Measurements from ENCODE around the gene GTF3C2. TPM values are rescaled to one million over a fixed set of nuclear protein-coding genes. Genes with fewer than 3 reads are reported as not detected.

GTF3C2 gene
- total RNA-seq, 6 donors from 2014 or later: 43.9 to 104 (median 48.9) TPM

- TF ChIP-seq CTCF (IDR thresholded peaks at IDR 0.05): no peak
- no peak for TF ChIP-seq POLR2AphosphoS5 (IDR thresholded peaks at IDR 0.05)
- no peak for TF ChIP-seq EP300 (IDR thresholded peaks at IDR 0.05)
- TF ChIP-seq POLR2A (IDR thresholded peaks at IDR 0.05): no peak
- WGBS, 2 donors: 80 to 81% methylated on average over 8 of the region's 8 CpGs
- no peaks in the 10 kb centered on the region for H3K4me1 ChIP-seq
- no peak overlapping the region for H3K27ac ChIP-seq
- H3K36me3 ChIP-seq: no peaks in the 10 kb centered on the region
- no peak overlapping the region for H3K4me3 ChIP-seq
- H3K27me3 ChIP-seq: no peaks in the 10 kb centered on the region
- no peak for ATAC-seq (ENCODE audit: low FRiP score in 2 of 2)
- H3K9me3 ChIP-seq: no peaks in the 10 kb centered on the region
- DNase-seq: no peak
These were observed 61.6 kb downstream of the GTF3C2 start for GRCh38 chr2:27294928-27295327.

DNA sequence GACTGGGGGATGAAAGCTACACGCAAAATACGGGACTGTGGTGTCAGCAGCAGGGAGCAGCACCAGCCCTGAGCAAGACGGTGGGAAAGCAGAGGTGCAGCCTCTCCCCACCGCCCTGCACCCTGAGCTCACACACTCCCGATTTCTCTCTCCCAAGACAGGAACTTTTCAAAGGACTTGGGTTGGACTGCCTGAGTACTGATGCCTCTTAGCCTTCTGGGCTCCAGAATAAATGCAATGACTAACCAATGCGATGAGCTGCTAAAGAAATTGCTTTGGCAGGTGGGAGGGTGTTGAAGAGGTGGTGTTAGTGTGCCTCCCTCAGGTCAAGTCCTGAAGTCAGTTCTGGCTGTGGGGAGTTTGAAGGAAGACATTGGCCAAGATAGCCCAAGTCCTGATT is 64.7 kb downstream of the GTF3C2 start:
- H3K27me3 ChIP-seq: no peaks in the 10 kb centered on the region
- no peaks in the 10 kb centered on the region for H3K36me3 ChIP-seq
- peak in 1 of 2 donors; percentile 28 for ATAC-seq (ENCODE audit: low FRiP score in 2 of 2)
- TF ChIP-seq CTCF (IDR thresholded peaks at IDR 0.05) (no peak), EP300 (IDR thresholded peaks at IDR 0.05) (no peak), POLR2A (IDR thresholded peaks at IDR 0.05) (no peak), POLR2AphosphoS5 (IDR thresholded peaks at IDR 0.05) (no peak)
- H3K9me3 ChIP-seq: no peaks in the 10 kb centered on the region
- 66 to 80% methylated on average over 6 of the region's 6 CpGs for WGBS, 2 donors
- DNase-seq: no peak
- H3K4me1 ChIP-seq: no peaks in the 10 kb centered on the region
- no peak overlapping the region for H3K4me3 ChIP-seq
- H3K27ac ChIP-seq: no peak overlapping the region

- H3K9me3 ChIP-seq: no peaks in the 10 kb centered on the region
- no peak overlapping the region for H3K27ac ChIP-seq
- TF ChIP-seq EP300 (IDR thresholded peaks at IDR 0.05): no peak
- no peak for TF ChIP-seq CTCF (IDR thresholded peaks at IDR 0.05)
- TF ChIP-seq POLR2AphosphoS5 (IDR thresholded peaks at IDR 0.05): no peak
- H3K4me1 ChIP-seq: no peaks in the 10 kb centered on the region
- no peak overlapping the region for H3K4me3 ChIP-seq
- no peaks in the 10 kb centered on the region for H3K36me3 ChIP-seq
- 67 to 81% methylated on average over 5 of the region's 5 CpGs for WGBS, 2 donors
- DNase-seq (no peak), ATAC-seq (ENCODE audit: low FRiP score in 2 of 2) (no peak)
- no peaks in the 10 kb centered on the region for H3K27me3 ChIP-seq
These were observed 66.0 kb downstream of the GTF3C2 start for GRCh38 chr2:27290549-27290948.

DNA sequence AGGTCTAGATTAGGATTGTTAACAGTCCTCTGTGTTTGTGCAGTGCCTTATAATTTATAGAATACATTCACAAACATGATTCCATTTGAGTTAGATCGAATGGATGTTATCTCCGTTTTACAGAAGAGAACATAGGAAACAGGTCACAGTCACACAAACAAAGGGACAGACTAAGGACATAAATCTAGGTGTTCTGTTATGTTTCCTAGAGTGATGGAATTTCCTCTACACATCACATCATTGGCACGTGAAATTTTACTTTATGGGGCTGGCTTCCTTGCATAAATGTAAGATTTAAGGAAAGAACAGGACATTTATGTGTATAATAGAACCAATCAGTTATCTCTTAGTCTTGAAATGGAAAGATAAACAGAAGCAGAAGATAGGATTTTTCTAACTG is 68.0 kb downstream of the GTF3C2 start:
- ATAC-seq (ENCODE audit: low FRiP score in 2 of 2) (no peak), DNase-seq (no peak)
- 26 to 41% methylated on average over 3 of the region's 3 CpGs for WGBS, 2 donors
- no peaks in the 10 kb centered on the region for H3K27me3 ChIP-seq
- no peaks in the 10 kb centered on the region for H3K36me3 ChIP-seq
- H3K4me3 ChIP-seq: no peak overlapping the region
- no peak overlapping the region for H3K27ac ChIP-seq
- no peaks in the 10 kb centered on the region for H3K4me1 ChIP-seq
- no peak for TF ChIP-seq POLR2A (IDR thresholded peaks at IDR 0.05)
- no peak for TF ChIP-seq POLR2AphosphoS5 (IDR thresholded peaks at IDR 0.05)
- TF ChIP-seq CTCF (IDR thresholded peaks at IDR 0.05): no peak
- peak in 1 of 4 donors; percentile 15 for TF ChIP-seq EP300 (IDR thresholded peaks at IDR 0.05)
- no peaks in the 10 kb centered on the region for H3K9me3 ChIP-seq

DNA sequence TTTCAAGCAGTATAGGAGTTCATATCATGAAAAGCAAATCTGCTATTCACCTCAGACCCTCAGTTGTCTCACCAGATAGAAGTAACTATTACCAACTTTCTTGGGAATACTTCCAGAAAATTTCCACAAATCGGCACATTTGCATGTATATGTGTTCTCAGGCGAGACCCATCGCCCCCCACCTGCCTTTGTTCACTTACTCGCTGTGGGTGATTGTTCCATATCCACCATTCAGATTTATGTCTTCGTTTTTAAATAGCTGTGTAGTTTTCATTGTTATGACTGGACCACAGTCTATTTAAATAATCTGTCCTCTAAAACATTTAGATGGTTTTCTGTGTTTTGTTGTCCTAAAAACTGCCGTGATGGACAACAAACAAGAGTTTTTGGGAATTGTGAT is 71.1 kb downstream of the GTF3C2 start:
- no peak for ATAC-seq (ENCODE audit: low FRiP score in 2 of 2)
- WGBS, 2 donors: 86% methylated on average over 6 of the region's 6 CpGs
- Histone ChIP-seq H3K27me3 (no peaks in the 10 kb centered on the region), H3K4me1 (no peaks in the 10 kb centered on the region), H3K9me3 (no peaks in the 10 kb centered on the region), H3K27ac (no peak overlapping the region), H3K4me3 (no peak overlapping the region), H3K36me3 (no peaks in the 10 kb centered on the region)
- TF ChIP-seq POLR2AphosphoS5 (IDR thresholded peaks at IDR 0.05) (no peak), EP300 (IDR thresholded peaks at IDR 0.05) (no peak), CTCF (IDR thresholded peaks at IDR 0.05) (no peak), POLR2A (IDR thresholded peaks at IDR 0.05) (no peak)
- no peak for DNase-seq
